CD4-positive, alpha-beta T cell treated with Interleukin-1 beta for 1 hour (primary cell): ENCODE measurements around the gene HNRNPR.

Source experiments
- DNase-seq, 2 donors: peaks; one replicate each; pipeline ENCODE4 v3.0.0-alpha.2; 2020 to 2022

Gene HNRNPR

GRCh38 chr1:23368562-23369334 is 24.7 kb upstream of the HNRNPR start:
- peak; percentile 86 to 87 for DNase-seq

GRCh38 chr1:23367791-23368561 is 23.9 kb upstream of the HNRNPR start:
- peak; percentile 99 for DNase-seq

- no peak for DNase-seq
Measured at GRCh38 chr1:23367451-23367790, 23.3 kb upstream of the HNRNPR start.

GRCh38 chr1:23366598-23366997 is 22.5 kb upstream of the HNRNPR start:
- no peak for DNase-seq

- no peak for DNase-seq
Measured at GRCh38 chr1:23366146-23366545, 22.1 kb upstream of the HNRNPR start.

GRCh38 chr1:23362218-23362713 is 18.2 kb upstream of the HNRNPR start:
- no peak for DNase-seq

GRCh38 chr1:23358310-23358875 is 14.3 kb upstream of the HNRNPR start:
- no peak for DNase-seq

GRCh38 chr1:23357138-23357908 is 13.2 kb upstream of the HNRNPR start:
- DNase-seq = no peak

- DNase-seq = no peak
Measured at GRCh38 chr1:23356471-23357137, 12.5 kb upstream of the HNRNPR start.

- DNase-seq = no peak
Measured at GRCh38 chr1:23354245-23354644, 10.2 kb upstream of the HNRNPR start.

GRCh38 chr1:23352096-23352695 is 8.1 kb upstream of the HNRNPR start:
- no peak for DNase-seq

GRCh38 chr1:23345920-23346319 is 1.8 kb upstream of the HNRNPR start:
- no peak for DNase-seq

- no peak for DNase-seq
Measured at GRCh38 chr1:23344987-23345472, 946 bp upstream of the HNRNPR start.

GRCh38 chr1:23343221-23344110 is 618 bp downstream of the HNRNPR start:
- peak in 1 of 2 donors; percentile 24 for DNase-seq

- DNase-seq = peak in 1 of 2 donors; percentile 7
Measured at GRCh38 chr1:23341931-23342692, 2.0 kb downstream of the HNRNPR start.

GRCh38 chr1:23339632-23340031 is 4.5 kb downstream of the HNRNPR start:
- DNase-seq = no peak

GRCh38 chr1:23337869-23338268 is 6.2 kb downstream of the HNRNPR start:
- no peak for DNase-seq

- no peak for DNase-seq
Measured at GRCh38 chr1:23331713-23332112, 12.4 kb downstream of the HNRNPR start.

- no peak for DNase-seq
Measured at GRCh38 chr1:23330846-23331245, 13.2 kb downstream of the HNRNPR start.

- no peak for DNase-seq
Measured at GRCh38 chr1:23325393-23325792, 18.7 kb downstream of the HNRNPR start.
